GM21423 (cell line): ENCODE data around the gene ASTN2.

ENCODE experiments used
- ATAC-seq: cut with Tn5 transposase; IDR thresholded peaks from one replicate; pipeline ENCODE4 v1.9.1; 2021; ENCODE audit warnings: mild to moderate bottlenecking, moderate library complexity; ENCODE audit not compliant: unreplicated experiment

ASTN2 gene

GRCh38 chr9:117368684-117369230, 46.1 kb downstream of the ASTN2 start:
- ATAC-seq, result no peak

DNA sequence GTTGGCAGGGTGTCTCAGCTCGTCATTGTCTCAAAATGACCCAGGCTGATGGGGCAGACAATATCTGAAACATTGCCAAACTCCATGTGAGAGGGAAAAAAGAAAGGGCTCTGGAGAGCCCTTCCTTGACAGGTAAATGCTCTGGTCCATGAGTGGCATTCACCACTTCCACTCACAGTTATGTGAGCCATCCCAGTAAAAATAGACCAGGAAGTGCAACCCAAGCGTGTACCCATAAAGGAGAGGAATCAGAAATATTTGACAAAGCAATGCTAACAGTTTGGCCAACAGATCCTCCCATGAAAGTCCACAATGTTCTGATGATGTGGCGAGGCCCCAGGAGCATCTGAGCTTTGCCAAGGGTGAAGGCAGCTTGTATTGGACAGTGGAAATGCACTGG, 49.4 kb downstream of the ASTN2 start:
- ATAC-seq, result no peak

GRCh38 chr9:117363006-117363405, 51.9 kb downstream of the ASTN2 start:
- no peak for ATAC-seq

DNA sequence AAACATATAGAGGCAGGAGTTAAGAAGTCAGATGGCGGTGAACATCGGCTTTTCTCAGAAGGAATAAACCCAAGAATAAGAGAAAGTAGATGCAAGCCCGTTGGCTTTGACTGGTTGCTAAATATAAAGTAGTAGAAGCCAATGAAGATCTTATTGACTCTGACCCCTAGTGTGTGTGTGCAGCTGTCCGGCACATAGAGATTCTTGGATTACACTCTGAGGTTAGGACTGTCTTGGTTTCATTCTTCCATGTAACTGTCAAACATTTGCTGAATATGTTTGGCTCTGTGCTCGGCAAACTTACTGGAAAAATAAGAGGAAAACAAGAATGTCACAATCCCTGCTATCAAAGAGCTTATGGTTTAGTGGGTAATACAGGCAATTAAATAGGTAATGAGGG, 54.9 kb downstream of the ASTN2 start:
- ATAC-seq, result no peak

- no peak for ATAC-seq
Observed at GRCh38 chr9:117355542-117355941, 59.3 kb downstream of the ASTN2 start.

- no peak for ATAC-seq
Observed at GRCh38 chr9:117354997-117355396, 59.9 kb downstream of the ASTN2 start.

DNA sequence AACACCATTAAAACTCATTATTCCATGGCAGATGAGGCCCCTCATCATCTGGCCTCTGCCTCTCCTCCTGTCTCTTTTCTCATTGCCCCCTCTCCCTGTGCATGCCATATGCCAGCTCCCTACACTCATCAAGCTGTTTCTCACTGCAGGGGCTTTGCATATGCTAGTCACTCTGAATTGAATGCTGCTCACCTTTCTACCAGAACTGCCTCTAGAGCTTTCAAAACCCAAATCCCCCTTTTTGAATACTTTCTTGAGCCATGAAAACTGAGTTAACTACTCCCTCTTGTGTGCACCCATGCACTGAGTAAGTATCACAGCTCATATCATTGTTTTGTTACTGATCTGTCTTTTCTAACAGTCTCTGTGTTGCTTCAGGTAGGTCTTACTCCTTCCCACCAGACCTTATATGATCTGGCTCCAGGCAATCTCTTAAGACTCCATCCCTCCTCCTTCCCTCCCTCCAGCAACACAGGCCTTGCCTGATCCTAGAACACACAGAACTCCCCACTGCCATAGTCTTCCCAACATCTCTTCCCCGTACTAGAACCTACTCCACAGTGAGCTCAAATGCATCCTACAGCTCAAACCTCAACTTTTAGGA, 60.5 kb downstream of the ASTN2 start:
- no peak for ATAC-seq

DNA sequence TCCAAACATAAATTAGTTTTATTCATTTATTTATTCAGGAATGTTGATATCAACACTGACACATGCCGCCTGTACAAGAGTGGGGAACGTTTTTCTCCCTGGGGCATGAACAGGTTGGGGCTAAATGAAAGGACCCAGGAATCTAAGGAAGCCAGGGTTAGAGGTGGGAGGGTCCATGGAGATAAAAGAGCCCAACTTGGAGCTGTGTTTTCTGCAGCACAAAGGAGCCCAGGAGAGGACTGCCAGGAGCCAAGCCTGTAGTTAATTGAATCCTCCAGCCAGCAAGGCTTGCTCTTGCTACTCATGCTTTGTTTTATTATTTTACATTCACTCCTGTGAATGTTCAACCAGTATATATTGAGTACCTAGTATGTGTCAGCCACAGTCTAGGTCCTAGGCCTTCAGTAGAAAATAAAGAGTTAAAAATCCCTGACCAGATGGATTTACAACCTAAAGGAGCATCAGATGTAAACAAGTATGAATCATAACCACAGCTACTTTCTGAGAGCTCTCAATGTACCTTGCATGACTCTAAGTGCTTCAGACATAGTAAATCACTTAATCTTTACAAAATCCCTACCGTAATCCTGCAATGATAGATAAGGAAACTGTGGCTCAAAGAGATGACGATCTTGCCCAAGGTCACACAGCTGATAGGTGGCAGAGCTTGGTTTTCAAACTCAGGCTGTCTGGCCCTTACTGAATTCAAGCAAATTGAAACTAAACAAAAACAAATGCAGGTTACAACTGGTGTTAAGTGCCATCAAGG, 69.8 kb downstream of the ASTN2 start:
- ATAC-seq, result no peak

DNA sequence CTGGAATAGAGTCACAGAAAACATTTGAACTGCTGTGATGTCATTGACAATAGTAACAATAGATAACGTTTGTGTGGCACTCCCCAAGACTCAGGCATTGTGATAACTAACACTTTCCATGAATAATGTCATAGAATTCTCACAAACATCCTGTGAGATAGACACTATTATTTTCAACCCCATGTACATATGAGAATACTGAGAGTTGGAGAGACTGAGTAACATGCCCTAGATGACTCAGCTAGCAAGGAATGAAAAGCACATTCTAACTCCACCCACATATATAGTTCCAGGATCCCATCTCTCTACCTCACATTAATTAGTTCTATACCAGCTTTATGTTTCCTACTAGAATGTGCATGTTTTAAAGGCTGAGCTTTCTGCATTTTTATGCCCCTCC, 71.4 kb downstream of the ASTN2 start:
- no peak for ATAC-seq

GRCh38 chr9:117341151-117341550, 73.7 kb downstream of the ASTN2 start:
- ATAC-seq, result no peak

GRCh38 chr9:117340422-117340821, 74.4 kb downstream of the ASTN2 start:
- no peak for ATAC-seq

GRCh38 chr9:117335837-117336433, 78.9 kb downstream of the ASTN2 start:
- no peak for ATAC-seq

- no peak for ATAC-seq
Observed at GRCh38 chr9:117334101-117334500, 80.8 kb downstream of the ASTN2 start.

GRCh38 chr9:117325831-117326230, 89.0 kb downstream of the ASTN2 start:
- no peak for ATAC-seq

DNA sequence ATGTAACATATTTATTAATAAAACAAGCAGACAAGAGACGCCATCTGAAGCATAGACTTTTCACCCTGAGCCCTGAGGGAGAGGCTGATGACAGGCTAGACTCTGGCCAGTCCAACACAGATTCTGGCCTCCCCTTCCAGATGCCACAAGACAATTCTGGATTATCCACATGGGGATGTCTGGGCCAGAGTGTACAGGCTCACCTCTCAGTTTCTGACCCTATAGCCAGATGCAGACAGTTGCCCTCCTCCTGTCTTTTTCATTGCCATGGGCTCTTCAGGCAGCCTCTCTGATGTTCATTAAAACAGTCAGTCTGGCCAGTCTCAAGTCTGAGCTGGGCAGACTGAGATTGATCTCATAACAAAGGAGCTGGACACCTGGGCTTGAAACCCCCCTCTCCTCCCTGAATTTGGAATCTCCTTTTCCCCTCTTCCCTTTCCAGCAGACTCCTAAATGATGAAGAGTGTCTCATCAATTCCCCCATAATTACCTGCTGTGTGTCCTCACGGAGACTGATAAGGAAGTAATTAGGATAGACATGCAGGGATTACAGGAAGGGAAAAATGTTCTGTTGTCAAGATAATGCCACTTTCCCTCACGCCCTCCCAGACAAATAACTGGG, 89.6 kb downstream of the ASTN2 start:
- ATAC-seq, result no peak

- ATAC-seq, result no peak
Observed at GRCh38 chr9:117323390-117323789, 91.5 kb downstream of the ASTN2 start.

- no peak for ATAC-seq
Observed at GRCh38 chr9:117317192-117317591, 97.7 kb downstream of the ASTN2 start.

DNA sequence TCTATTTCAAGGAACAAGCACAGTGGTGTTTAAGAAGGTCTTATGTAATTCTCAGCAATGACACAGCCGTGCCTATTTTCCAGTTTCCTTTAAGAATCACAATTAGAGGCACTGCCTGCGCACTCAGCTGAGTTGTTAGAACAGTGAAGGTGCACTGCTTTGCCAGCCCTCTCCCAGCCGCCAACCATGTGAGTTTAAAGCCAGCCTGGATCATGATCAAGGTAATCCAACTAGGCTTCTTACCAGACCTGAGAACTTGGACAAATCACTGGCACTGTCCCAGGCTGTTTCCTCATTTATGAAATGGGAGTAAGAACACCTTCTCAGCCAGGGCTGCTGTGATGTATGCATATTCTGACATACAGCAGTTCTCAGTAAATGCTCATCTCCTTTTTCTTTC, 99.6 kb downstream of the ASTN2 start:
- ATAC-seq, result no peak

- no peak for ATAC-seq
Observed at GRCh38 chr9:117313989-117314388, 100.9 kb downstream of the ASTN2 start.

- ATAC-seq, result no peak
Observed at GRCh38 chr9:117307701-117308100, 107.2 kb downstream of the ASTN2 start.

GRCh38 chr9:117306032-117306431, 108.8 kb downstream of the ASTN2 start:
- no peak for ATAC-seq

DNA sequence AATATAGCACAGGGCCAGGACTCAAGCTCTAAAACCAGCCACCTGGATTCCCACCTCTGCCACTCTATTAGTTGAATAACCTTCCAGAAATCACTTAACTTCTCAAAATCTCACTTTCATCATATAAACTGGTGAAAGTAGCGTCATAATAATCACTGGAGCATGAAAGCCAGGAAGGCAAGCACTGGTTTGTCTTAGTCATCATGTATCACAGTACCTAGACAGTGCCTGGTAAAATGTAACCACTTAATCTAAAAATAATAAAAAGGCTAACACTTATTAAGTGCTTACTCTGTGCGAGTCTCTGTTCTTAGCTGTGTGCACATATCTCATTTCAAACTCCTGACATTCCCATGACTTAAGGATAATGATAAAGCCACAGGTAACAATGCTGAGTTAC, 109.4 kb downstream of the ASTN2 start:
- no peak for ATAC-seq
